ENCODE results near the gene STIM2.

DNA sequence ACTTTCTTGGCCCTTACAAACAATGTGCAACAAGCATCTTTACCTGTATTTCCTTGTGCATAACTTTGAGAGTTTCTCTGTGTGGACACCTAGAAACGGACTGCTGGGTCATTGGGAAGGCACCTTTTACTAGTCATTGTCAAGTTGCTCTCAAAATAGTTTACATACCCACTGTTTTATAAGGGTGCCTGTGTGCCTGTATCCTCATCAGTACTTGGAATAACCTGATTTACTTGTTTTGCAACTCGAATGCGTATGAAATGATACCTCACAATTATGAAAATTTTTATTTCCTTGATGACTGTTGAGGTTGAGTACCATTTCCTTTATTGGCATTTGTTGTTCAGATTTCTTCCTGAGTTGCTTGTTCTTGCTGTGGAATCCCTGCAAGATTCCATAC is 150.8 kb downstream of the STIM2 start:
- TF ChIP-seq POLR2A (IDR thresholded peaks at IDR 0.05; ENCODE audit: low read depth, low read length) (no peak), POLR2AphosphoS5 (IDR thresholded peaks at IDR 0.05; ENCODE audit: low read depth, low read length) (no peak), TAF1 (IDR thresholded peaks at IDR 0.05; ENCODE audit: low read depth, low read length) (no peak)

Measured in GM12891 (cell line).